Measurements from ENCODE around the gene MAML1.
"Not testable (repeated sequence)": the region's sequence is repeated elsewhere in the genome, so short reads cannot be mapped to it uniquely, and the experiment has no call there.

MAML1 gene

GRCh38 chr5:179732412-179732917 lies at the start of gene MAML1:
Gene MAML1 (plus strand): TSS chr5:179732822. CDS start chr5:179733113, 291 bp downstream.
- DNase-seq (ENCODE audit: low read depth in 2 of 2) = peak; percentile 98

- DNase-seq (ENCODE audit: low read depth in 2 of 2) = not testable (repeated sequence)
These were observed 43.4 kb upstream of the MAML1 start for GRCh38 chr5:179689212-179689611.

- DNase-seq (ENCODE audit: low read depth in 2 of 2) = no peak
These were observed 38.1 kb upstream of the MAML1 start for GRCh38 chr5:179694561-179694960.

GRCh38 chr5:179696603-179697002 lies 36.0 kb upstream of the MAML1 start:
- DNase-seq (ENCODE audit: low read depth in 2 of 2) = no peak

- DNase-seq (ENCODE audit: low read depth in 2 of 2) = no peak
These were observed 35.5 kb upstream of the MAML1 start for GRCh38 chr5:179697108-179697507.

- not testable (repeated sequence) for DNase-seq (ENCODE audit: low read depth in 2 of 2)
These were observed 35.1 kb upstream of the MAML1 start for GRCh38 chr5:179697543-179697942.

- DNase-seq (ENCODE audit: low read depth in 2 of 2) = peak; percentile 98
These were observed 34.4 kb upstream of the MAML1 start for GRCh38 chr5:179697993-179698934.

GRCh38 chr5:179698935-179699615 lies 33.5 kb upstream of the MAML1 start, which contains the start of gene CANX:
Gene CANX (plus strand): TSS chr5:179698967. CDS start chr5:179705682, 6,715 bp downstream.
- no peak for DNase-seq (ENCODE audit: low read depth in 2 of 2)

- DNase-seq (ENCODE audit: low read depth in 2 of 2) = peak in 1 of 2 donors; percentile 22
These were observed 32.9 kb upstream of the MAML1 start for GRCh38 chr5:179699616-179700237.

- DNase-seq (ENCODE audit: low read depth in 2 of 2) = no peak
These were observed 32.2 kb upstream of the MAML1 start for GRCh38 chr5:179700401-179700918.

- DNase-seq (ENCODE audit: low read depth in 2 of 2) = no peak
These were observed 16.3 kb upstream of the MAML1 start for GRCh38 chr5:179716286-179716685.

GRCh38 chr5:179720222-179720621 lies 12.4 kb upstream of the MAML1 start:
- no peak for DNase-seq (ENCODE audit: low read depth in 2 of 2)

- DNase-seq (ENCODE audit: low read depth in 2 of 2) = no peak
These were observed 8.5 kb upstream of the MAML1 start for GRCh38 chr5:179724163-179724562.

GRCh38 chr5:179727106-179727505 lies 5.5 kb upstream of the MAML1 start:
- DNase-seq (ENCODE audit: low read depth in 2 of 2) = no peak

- DNase-seq (ENCODE audit: low read depth in 2 of 2) = no peak
These were observed 3.3 kb upstream of the MAML1 start for GRCh38 chr5:179729303-179729702.

GRCh38 chr5:179729727-179730126 lies 2.9 kb upstream of the MAML1 start:
- no peak for DNase-seq (ENCODE audit: low read depth in 2 of 2)

- no peak for DNase-seq (ENCODE audit: low read depth in 2 of 2)
These were observed 2.3 kb upstream of the MAML1 start for GRCh38 chr5:179730356-179730755.

GRCh38 chr5:179730852-179731251 lies 1.8 kb upstream of the MAML1 start:
- no peak for DNase-seq (ENCODE audit: low read depth in 2 of 2)

- peak in 1 of 2 donors; percentile 7 for DNase-seq (ENCODE audit: low read depth in 2 of 2)
These were observed 721 bp upstream of the MAML1 start for GRCh38 chr5:179731791-179732411.

- peak; percentile 4 to 22 for DNase-seq (ENCODE audit: low read depth in 2 of 2)
These were observed 523 bp downstream of the MAML1 start for GRCh38 chr5:179732918-179733771.
